Uterine smooth muscle cell (primary cell): Measurements from ENCODE around the gene CINP. TPM values are rescaled to one million over a fixed set of nuclear protein-coding genes. Genes with fewer than 3 reads are reported as not detected.

Source experiments
- total RNA-seq: library from RNA; depleted of rRNA; stranded (reverse); fragments of >200 nt; gene quantifications from 2 replicates; pipeline ENCODE4 v1.2.3, GENCODE V29; 2014

Gene CINP
- 44.1 and 58.4 TPM in 2 replicates for total RNA-seq

GRCh38 chr14:102362545-102363181 lies at the start of gene CINP, which contains the start of gene TECPR2:
Gene CINP (minus strand): TSS chr14:102362890. CDS start chr14:102362851, 39 bp downstream.
Gene TECPR2 (plus strand): TSS chr14:102362941. CDS start chr14:102376722, 13,781 bp downstream.

GRCh38 chr14:102319351-102320032 lies 43.2 kb downstream of the CINP start, which contains the start of gene ZNF839:
Gene ZNF839 (plus strand): TSS chr14:102319746. CDS start chr14:102319766, 20 bp downstream.

GRCh38 chr14:102304611-102305506 lies 57.8 kb downstream of the CINP start, which contains the start of gene MOK:
Gene MOK (minus strand): TSS chr14:102305164. CDS start chr14:102304968, 196 bp downstream.

Other genes starting within 250 kb of the CINP start
- gene WDR20, start 223.0 kb downstream of the CINP start, total RNA-seq, result 14.1 and 16.2 TPM in 2 replicates
- gene MOK, start 57.7 kb downstream of the CINP start, total RNA-seq, result 8.3 and 10.9 TPM in 2 replicates
- 10.5 and 11.5 TPM in 2 replicates for gene ZNF839, start 43.1 kb downstream of the CINP start, total RNA-seq
- 13.8 and 25.0 TPM in 2 replicates for gene TECPR2, start 51 bp upstream of the CINP start, total RNA-seq
- 24.9 and 31.7 TPM in 2 replicates for gene ANKRD9, start 146.9 kb upstream of the CINP start, total RNA-seq
- 12.2 and 12.5 TPM in 2 replicates for gene RCOR1, start 229.8 kb upstream of the CINP start, total RNA-seq